Measurements from ENCODE around the gene VANGL2.

VANGL2 gene

GRCh38 chr1:160465123-160465522 lies 64.8 kb downstream of the VANGL2 start:
- H3K4me3 ChIP-seq (replicated peaks; ENCODE audit: low read depth, low read length): no peak overlapping the region
- no peak for TF ChIP-seq CTCF (IDR thresholded peaks at IDR 0.05; ENCODE audit: low read length, missing control alignments)
- DNase-seq (ENCODE audit: low read depth): no peak

GRCh38 chr1:160466961-160467360 lies 66.6 kb downstream of the VANGL2 start:
- H3K4me3 ChIP-seq (replicated peaks; ENCODE audit: low read depth, low read length): no peak overlapping the region
- no peak for TF ChIP-seq CTCF (IDR thresholded peaks at IDR 0.05; ENCODE audit: low read length, missing control alignments)
- no peak for DNase-seq (ENCODE audit: low read depth)

- TF ChIP-seq CTCF (IDR thresholded peaks at IDR 0.05; ENCODE audit: low read length, missing control alignments): no peak
- DNase-seq (ENCODE audit: low read depth): no peak
Measured at GRCh38 chr1:160467576-160467975, 67.2 kb downstream of the VANGL2 start.

GRCh38 chr1:160471253-160471652 lies 70.9 kb downstream of the VANGL2 start:
- no peak for TF ChIP-seq CTCF (IDR thresholded peaks at IDR 0.05; ENCODE audit: low read length, missing control alignments)
- no peak for DNase-seq (ENCODE audit: low read depth)
- no peak overlapping the region for H3K4me3 ChIP-seq (replicated peaks; ENCODE audit: low read depth, low read length)

More at GRCh38 chr1:160467576-160467975, 67.2 kb downstream of the VANGL2 start:
- no peak overlapping the region for H3K4me3 ChIP-seq (replicated peaks; ENCODE audit: low read depth, low read length)

GRCh38 chr1:160472112-160472511 lies 71.7 kb downstream of the VANGL2 start:
- TF ChIP-seq CTCF (IDR thresholded peaks at IDR 0.05; ENCODE audit: low read length, missing control alignments): no peak
- DNase-seq (ENCODE audit: low read depth): no peak
- no peak overlapping the region for H3K4me3 ChIP-seq (replicated peaks; ENCODE audit: low read depth, low read length)

- no peak for TF ChIP-seq CTCF (IDR thresholded peaks at IDR 0.05; ENCODE audit: low read length, missing control alignments)
- H3K4me3 ChIP-seq (replicated peaks; ENCODE audit: low read depth, low read length): no peak overlapping the region
- no peak for DNase-seq (ENCODE audit: low read depth)
Measured at GRCh38 chr1:160474392-160475242, 74.3 kb downstream of the VANGL2 start.
